HG03095 (cell line): Measurements from ENCODE around the gene KCNB1.

ENCODE experiments used
- ATAC-seq: cut with Tn5 transposase; IDR thresholded peaks from one replicate; pipeline ENCODE4 v1.9.1; 2021; ENCODE audit warnings: moderate library complexity; ENCODE audit not compliant: unreplicated experiment

Gene KCNB1

DNA sequence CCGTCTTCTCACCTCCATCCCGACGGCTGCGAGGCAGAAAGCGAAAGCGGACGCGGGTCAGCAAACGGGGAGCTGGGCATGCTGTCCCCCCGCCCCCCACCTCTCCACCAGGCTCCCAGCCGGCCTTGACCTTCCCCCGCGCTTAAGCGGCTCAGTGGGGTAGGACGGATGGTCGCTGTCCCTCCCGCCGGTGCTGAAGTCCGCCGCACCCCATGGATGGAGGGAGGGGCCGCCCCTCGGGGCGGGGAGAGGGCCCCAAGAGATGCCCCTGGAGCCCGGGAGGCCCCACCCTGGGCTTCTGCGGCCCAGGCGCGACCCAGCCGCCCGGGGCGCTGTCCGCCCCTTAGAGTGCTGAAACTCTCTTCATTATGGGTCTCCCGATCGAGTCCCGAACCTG lies at the start of gene KCNB1:
Gene KCNB1 (minus strand): TSS at position 48 of the 397 bp plus-strand sequence. CDS start 188 bp downstream, outside the sequence.
- ATAC-seq, result no peak

DNA sequence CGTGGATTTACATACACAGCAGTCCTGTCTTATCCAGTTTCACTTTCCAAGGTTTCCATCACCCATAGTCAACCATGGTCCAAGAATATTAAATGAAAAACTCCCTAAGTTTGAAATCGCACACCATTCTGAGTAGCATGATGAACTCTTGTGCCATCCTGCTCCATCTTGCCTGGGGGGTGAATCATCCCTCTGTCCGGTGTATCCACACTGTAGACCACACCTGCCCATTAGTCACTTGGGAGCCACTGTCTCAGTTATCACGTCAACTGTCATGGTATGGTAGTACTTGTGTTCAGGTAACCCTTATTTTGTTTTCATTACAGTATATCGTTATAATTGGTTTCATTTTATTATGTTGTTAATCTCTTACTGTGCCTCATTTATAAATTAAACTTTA lies 47.0 kb upstream of the KCNB1 start:
- no peak for ATAC-seq

DNA sequence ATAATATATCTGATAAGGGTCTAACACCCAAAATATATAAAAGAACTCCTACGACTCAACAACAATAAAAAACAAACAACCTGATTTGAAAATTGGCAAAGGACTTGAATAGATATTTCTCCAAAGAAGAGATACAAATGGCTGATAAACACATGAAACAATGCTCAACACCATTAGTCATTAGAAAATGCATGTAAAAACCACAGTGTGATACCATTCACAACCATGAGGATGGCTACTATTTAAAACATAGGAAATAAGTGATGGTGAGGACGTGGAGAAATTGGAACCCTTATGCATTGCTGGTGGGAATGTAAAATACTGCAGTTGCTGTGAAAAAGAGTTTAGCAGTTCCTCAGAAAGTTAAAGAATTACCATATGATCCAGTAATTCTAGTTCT lies 44.1 kb upstream of the KCNB1 start:
- no peak for ATAC-seq

DNA sequence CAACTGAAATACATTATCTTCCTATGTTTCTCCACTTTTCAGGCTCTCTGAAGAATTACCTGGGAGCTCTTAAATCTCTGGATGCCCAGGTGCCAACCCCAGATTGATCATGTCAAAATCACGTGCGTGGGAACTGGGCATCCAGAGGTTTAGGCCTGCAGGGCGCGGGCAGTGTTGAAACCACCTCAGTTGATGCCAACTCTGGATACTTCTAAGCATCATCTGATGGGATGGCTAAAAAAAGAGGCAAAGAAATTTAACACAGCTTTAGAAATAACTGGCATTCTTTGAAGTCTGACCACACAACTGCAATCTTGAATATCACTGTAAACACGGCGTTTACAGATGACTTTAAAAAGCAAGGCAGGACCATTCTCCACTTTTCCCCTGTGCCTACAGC lies 43.6 kb upstream of the KCNB1 start:
- ATAC-seq, result no peak

DNA sequence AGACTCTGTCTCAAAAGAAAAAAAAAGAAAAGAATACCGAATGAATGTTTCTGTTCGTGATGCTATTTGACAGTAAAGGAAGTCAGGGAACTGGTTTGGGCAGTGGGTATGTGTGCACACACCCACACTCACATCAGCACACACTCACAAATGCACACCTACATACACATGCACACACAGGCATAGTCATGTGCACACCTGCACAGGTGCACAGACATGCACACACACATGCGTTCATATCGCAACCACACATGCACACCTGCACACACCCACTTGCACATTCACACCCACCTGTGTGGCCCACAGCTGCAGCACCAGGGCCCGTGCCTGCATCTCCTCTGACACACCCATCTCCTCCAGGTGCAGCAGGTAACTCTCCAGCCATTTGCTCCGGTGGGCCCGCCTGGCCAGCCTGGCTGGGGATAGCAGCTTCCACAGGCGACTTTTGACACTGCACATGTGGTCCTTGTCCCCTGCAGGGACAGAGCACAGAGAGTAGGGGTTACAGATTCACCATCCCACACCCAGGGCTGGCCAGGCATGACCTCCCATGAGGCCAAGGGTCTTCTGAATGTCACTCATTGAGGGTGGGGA lies 41.4 kb upstream of the KCNB1 start:
- no peak for ATAC-seq

DNA sequence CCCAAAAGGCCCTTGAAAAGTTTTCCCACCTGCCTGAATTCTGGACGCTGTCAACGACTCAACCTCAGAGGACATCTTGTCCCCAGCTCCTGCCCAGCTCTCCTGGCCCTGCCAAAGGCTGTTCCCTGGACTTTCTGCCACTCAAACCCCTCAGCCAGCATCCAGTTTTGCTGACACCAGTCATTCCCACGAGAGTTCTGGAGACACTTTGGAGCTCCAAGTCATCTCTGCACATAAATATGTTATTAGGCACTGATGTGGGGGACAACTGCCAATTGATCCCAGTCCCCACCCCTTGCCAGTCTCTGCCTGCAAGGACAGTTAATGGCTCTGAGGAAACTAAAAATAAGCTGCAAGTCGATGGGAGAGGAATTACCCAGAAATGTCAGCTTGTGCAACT lies 38.9 kb upstream of the KCNB1 start:
- ATAC-seq, result no peak

DNA sequence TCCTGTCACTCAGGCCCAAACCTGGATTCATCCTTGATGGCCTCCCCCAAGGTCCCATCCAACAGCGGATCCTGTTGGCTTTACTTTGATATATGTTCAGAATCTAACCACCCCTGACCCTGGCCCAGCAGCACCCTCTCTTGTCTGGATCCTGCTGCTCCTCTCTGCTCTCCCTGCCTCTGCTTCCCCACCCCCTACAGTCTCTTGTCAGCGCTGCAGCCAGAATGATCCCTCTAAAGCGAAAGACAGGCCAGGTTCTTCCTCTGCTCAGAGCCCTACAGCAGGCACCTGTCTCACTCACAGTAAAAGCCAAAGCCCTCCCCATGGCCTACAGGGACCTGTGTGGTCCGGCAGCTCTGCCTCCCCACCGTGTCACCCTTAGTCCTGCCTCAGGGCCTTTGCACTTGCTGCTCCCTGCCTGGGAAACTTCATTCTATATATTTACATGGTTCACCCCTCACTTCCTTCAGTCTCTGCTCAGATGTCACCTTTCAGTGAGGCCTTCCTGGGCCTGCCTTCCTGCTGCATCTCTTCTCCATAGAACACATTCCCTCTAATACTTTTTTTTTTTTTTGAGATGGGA lies 37.4 kb upstream of the KCNB1 start:
- no peak for ATAC-seq

DNA sequence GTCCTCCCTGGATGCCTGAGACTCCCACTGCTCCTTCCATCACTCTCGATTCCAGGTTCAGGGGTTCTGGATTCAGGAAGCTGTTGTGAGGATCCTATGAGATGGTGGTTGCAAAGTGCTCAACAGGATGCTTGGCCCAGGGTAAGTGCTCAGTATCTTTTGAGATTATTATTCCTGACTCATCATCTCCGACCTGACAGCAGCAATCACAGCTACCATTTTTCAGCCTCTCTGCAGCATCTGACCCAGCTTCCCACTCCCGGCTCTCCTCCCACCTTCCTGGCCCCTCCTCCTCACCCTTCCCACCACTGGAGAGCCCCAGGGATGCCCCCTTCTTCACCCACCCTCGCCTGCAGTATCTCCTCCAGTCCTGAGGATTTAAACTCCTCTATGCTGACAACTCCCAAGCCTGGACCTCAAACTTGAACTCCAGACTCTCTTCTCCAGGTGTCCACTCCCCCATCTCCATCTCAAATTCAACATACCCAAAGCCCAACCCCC lies 36.8 kb upstream of the KCNB1 start:
- no peak for ATAC-seq

DNA sequence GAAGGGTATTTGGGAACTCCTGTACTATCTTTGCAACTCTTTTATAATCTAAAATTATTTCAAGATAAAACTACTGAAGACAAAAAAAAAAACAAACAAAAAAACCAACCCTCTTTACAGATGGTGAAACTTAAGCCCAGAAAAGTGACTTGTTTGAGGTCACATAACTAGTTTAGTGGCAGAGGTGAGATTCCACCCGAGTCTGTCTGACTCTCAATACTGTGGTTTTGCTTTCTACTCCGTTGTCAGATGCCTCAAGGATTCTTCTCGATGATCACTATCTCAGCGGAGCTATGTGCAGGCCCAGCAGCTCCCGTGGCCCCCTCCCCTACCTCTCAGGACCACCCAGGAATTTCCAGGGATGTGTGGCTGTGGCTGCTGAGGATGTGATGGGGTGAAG lies 36.1 kb upstream of the KCNB1 start:
- ATAC-seq, result no peak

DNA sequence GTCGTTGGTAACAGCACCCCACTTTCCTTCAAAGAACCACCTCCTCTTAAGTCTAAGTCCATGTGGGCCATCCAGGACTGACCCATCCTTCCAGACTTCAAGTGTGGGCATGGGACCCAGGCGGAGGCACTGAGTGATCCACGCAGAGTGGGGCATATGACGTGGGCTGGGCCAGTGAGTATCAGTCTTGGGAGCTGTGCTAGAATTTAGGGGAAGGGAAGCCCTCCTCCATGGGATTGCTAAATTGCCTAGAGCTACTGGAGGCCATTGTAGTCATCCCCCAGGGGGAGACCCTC lies 35.3 kb upstream of the KCNB1 start:
- ATAC-seq, result no peak

DNA sequence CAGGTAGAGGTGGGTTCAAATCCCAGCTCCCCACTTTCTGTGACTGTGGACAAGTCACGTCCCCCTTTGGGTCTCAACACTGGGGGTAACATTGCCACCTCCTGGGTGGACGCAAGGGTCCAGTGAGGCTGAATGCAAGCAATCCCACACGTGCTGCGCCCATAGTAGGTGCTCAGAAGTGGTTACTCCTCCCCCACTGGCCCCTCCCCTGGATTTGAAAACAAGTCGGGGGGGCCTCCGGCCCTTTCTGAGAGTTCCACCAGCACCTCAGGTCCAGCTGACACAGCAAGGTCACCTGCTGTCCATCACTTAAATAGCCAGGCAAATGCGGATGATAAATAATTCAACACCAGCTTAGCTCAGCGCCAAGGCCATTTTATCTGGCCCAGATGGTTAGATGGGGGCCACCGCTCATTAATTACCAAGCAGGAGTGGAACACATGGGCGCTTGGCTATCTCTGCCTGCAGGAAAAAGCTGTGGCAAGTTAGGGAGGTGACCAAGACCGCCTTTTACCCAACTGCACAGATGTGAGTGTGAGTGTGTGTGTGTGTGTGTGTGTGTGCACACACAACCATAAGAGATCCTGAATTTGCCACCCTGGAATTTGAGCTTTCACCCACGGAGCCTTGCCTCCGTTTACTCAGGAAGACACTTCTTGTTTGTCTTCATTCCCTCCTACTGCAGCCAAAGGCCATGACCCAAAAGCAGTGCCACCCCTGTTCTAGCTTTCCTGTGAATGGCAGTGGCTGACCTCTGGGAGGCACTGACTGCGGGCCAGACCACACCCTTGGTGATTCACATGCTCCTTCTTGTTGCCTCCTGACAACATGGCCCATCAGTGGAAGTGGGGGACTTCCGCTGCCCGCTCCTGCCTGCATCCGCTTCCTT lies 34.7 kb upstream of the KCNB1 start:
- no peak for ATAC-seq

DNA sequence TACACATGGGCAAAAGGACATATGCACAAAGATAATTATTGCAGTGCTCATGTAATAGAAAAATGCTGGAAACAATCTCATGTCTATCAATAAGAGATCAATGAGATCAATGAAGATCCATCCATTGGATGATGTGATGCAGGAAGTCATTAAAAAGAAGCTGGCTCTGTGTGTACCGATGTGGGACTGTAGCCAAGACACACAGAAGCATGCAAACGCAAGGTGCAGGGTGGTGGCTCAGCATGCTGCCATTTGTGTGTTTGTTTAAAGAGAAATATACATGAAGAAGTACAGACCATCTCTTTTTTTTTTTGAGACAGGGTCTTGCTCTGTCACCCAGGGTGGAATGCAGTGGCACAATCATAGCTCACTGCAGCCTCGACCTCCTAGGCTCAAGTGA lies 33.1 kb upstream of the KCNB1 start:
- no peak for ATAC-seq

DNA sequence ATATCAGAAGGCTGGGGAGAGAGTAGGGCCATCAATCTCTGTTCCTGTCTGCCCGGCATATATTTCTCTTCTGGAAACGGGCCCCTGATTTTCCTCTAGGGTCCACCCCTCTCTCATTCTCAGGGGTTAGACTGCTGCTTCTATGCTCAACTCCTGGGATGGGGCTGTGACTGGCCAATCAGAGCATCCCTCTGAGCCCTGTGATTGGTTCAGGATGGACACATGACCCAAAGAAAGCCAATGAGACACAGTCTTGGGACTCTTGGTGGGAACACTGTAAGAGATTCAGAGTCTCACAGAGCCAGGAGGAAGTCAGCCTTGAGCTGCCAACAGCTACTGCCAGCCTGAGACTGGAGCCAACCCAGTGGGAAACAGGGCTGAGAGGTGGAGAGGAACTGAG lies 31.0 kb upstream of the KCNB1 start:
- no peak for ATAC-seq

DNA sequence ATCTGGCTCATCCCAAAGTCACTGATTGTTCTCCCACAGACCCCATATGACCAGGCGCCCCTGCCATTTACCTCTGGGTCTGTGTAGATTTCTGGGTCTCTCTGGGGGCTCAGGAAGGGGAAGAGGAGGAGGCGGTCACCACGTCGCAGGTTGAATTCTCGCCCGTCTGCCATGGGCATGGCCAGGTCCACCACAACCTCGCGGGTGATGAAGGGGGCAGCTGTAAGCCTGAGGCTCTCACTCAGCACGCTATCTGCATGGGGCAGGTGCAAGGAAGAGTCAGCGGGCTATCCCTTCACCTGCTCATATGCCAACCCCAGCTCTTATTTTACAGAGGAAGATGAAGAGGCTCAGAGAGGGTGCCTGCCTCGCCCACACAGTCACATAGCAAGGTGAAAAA lies 30.5 kb upstream of the KCNB1 start:
- ATAC-seq, result no peak

DNA sequence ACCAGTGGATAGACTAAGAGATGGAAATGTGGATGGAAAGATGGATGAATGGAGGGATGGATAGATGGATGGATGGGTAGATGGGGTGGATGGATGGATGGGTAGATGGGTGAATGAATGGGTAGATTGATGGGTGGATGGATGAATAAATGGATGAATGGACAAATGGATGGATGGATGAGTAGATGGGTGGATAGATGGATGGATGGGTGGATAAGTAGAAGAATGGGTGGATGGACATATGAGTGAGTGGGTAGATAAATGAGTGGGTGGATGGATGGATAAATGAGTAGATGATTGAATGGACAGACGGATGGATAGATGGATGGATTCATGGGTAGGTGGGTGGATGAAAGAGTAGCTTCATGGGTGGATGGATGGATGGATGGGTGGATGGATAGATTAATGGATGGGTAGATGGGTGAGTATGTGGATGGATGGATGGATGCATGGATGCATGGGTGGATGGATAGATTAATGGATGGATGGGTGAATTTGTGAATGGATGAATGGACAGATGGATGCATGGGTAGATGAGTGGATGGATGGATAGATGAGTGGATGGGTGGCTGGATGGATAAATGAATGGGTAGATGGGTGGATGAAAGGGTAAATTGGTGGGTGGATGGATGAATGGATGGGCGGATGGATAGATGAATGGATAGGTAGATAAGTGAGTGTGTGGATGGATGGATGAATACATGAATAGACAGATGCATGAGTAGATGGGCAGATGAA lies 29.5 kb upstream of the KCNB1 start:
- no peak for ATAC-seq

DNA sequence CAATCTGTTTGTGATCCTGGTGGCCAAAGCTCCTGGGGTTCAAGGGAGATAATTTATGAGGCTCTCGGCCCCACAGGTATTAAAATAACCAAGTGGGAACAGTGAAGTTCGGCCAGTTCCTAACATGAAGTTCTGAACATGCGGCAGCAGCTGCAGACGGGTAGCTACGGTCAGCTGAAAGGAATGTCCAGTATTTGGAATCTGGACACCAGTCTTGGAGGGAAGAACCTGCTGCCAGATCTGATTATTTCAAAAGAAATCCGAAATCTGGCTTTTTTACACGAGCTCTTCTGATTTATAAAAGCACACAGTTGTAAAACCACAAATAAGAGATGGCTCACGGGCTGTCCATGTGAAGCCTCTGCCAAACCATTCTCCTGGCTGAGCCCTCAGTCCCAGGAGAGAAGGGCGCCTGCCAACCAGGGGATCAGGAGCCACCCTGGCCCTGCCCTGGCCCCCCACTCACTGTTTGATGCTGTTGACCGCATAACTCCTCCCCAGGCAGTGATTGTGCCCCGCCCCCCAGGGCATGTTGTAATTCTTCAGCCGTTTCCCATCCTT lies 28.2 kb upstream of the KCNB1 start:
- ATAC-seq, result no peak

DNA sequence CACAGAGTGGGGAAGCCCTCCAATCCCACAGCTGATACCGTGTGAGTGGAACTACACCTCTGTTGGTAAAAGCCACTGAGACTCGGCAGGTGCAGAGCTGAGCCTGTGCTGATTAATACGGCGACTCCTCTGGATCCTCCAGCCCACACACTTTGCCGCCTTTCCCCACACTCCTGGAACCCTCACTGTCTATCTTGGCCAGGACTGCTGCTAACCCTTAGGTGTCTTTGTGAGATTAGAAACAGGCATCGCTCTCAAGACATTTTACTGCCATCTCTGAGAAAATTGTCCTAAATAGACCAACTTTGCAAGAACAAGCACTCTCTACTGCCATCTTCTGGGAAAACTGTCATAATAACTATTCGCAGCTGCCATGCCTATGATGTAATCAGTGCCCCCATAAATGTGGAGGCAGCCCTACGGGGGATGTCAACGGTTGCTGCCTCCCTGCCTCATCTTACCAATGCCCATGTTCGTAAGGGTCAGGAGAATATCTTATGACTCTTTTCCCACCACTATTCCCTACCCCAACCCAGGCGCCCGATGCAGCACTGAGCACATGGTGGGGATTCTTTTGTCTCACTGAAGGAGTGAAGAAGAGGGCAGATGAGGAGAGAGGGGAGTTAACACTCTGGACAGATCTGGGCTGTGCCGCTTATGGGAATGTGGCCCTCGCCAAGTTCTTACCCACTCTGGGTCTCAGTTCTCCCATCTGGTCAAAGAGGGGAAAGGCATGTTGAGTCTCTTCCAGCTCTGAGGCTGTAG lies 26.1 kb upstream of the KCNB1 start:
- no peak for ATAC-seq

DNA sequence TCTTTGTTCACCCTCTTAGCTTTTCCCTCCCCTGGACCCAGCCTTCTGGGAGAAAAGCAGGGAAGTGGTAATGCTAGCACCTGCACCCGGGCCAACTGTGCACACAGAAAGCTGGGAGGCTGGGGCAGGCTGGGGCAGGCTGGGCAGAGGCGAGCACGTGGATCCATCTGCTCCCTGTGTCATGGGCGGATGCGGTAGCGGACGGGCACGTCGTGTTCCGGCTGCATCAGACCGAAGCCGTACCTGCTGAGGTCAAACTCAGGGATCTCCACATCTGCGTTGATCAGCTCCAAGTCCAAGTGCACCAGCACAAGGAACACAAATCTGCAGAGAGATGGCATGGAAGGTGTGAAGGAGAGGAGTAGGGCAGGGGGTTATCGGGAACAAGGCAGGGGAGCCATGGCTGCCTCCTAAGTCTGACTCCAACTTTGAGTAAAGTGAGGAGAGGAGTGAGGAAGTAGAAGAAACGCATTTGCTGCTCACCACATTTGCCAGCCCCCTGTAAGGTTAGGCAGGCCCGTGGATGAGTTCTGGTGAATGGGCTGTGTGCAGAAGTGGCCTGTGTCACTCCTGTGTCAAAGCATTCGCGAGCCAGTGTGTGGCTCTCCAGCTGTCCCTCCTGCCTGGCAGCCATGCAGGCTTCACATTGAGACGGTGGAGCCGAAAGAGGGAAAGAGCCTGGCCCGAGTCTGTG lies 25.4 kb upstream of the KCNB1 start:
- no peak for ATAC-seq

DNA sequence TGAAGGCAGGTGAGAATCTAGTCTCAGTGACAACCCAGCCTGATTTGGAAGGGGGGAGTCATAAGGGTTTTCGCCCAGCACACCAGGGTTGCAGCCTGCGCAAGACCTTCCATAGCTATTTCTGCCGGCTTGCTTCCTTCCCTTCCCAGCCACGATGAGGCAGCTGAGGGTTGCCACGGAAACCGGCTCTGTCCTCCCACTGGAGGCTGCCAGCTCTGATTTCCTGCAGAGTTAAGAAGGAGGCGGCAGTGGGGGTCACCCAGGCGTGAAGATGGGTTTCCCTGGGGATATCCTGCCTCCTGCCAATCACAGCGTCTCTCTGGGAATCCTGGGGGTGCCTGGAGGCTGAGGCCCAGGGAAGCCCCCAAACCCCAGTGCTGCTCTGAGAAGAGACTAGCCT lies 23.1 kb upstream of the KCNB1 start:
- ATAC-seq, result no peak

DNA sequence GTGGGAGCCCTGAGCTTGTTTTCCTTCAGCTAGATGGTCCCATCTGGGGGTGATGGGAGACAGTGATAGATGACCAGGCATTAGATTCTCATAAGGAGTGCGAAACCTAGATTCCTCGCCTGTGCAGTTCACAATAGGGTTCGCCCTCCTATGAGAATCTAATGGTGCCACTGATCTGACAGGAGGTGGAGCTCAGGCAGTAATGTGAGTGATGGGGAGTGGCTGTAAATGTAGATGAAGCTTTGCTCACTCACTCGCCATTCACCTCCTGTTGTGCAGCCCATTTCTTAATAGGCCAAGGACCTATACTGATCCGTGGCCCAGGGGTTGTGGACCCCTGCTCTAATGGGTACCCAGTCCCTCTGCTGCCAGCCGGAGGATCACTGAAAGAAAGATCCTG lies 20.7 kb upstream of the KCNB1 start:
- no peak for ATAC-seq
